Psoas muscle (tissue), 8 donors: ENCODE data around the gene MROH2A. TPM values are rescaled to one million over a fixed set of nuclear protein-coding genes. Genes with fewer than 3 reads are reported as not detected.

ENCODE experiments used
- ATAC-seq, 4 donors: fragments of 200-7000 bp; cut with Tn5 transposase; one replicate each; pipeline ENCODE4 v1.9.1; 2020; ENCODE audit warnings: moderate library complexity in 3 of 4, mild to moderate bottlenecking in 2 of 4
- DNase-seq, 2 donors: peaks; one replicate each; pipeline ENCODE4 v3.0.0-alpha.2; 2020
- H3K27ac ChIP-seq: fragments of 200-600 bp; one replicate; pipeline ENCODE4 v1.8.0; 2022
- H3K27me3 ChIP-seq, 3 donors: fragments of 200-600 bp in 1 of 3; one replicate each; pipeline versions ENCODE4 v1.6.1 to v1.8.0; 2013 to 2022; ENCODE audit warnings: low read length in 2 of 3, mild to moderate bottlenecking in 2 of 3, moderate library complexity in 1 of 3; ENCODE audit not compliant: insufficient read depth in 3 of 3
- H3K36me3 ChIP-seq, 2 donors: fragments of 200-600 bp in 1 of 2; one replicate each; pipeline versions ENCODE4 v1.6.1 to v1.8.0; 2013 to 2022; ENCODE audit warnings: low read depth in 1 of 2, mild to moderate bottlenecking in 1 of 2, moderate library complexity in 1 of 2; ENCODE audit not compliant: insufficient read depth in 1 of 2
- H3K4me1 ChIP-seq: fragments of 200-600 bp; one replicate; pipeline ENCODE4 v1.8.0; 2022
- H3K4me3 ChIP-seq: fragments of 200-600 bp; one replicate; pipeline ENCODE4 v1.8.0; 2022; ENCODE audit warnings: mild to moderate bottlenecking
- H3K9me3 ChIP-seq: fragments of 200-600 bp; one replicate; pipeline ENCODE4 v1.8.0; 2022
- CTCF ChIP-seq: fragments of 200-600 bp; IDR thresholded peaks from one replicate; pipeline ENCODE4 v1.8.0; 2022; ENCODE audit warnings: antibody characterized with exemption
- WGBS, 3 donors: extraction: QIAGEN DNeasy Blood & Tissue Kit; methylation state at CpG; one replicate each; pipeline versions ENCODE4 v1.1.6 to v1.1.7; 2013; 5-methylcytosine and 5-hydroxymethylcytosine counted together
- intact Hi-C, 2 donors: fragments of 100-400 bp; cut with DNase I; formaldehyde crosslinking; loops; one replicate each; pipeline versions ENCODE4 v1.11.0 to v1.14.2; 2022
- polyA plus RNA-seq, 3 donors: library from polyadenylated mRNA; stranded (reverse); fragments of 200-250 nt; gene quantifications; one replicate each; pipeline ENCODE4 v1.2.3, GENCODE V29; 2013
- total RNA-seq, 4 donors: library from RNA; stranded (reverse); fragmentation: NEBNext Ultra II Directional in 2 of 4; extraction: Animal tissue kit (Norgen Biotek cat#: 25700) in 2 of 4; gene quantifications; one replicate each; pipeline versions ENCODE4 v1.2.1 to v1.2.4, GENCODE V29; 2021 to 2023
- donor health status: healthy with polysubstance abuse.
- donor health status: DM: no; HTN: no; CAD: no; lungs with moderate emphysema.
- donor health status: Bipolar disorder and iron deficiency.
- donor health status: healthy.
- donor health status: DM: yes; HTN: yes; CAD: no.
- donor health status: DM: no; HTN: no; CAD: no.
- donor health status: DM: no; HTN: no; CAD: no.
- donor health status: DM: yes; HTN: yes; CAD: no.

The MROH2A gene
- total and polyA plus RNA-seq, 7 donors, result not detected

GRCh38 chr2:233854241-233854981 lies 76.3 kb downstream of the MROH2A start, which contains the start of gene HJURP:
TSS of gene HJURP (minus strand) at chr2:233854535. CDS start at chr2:233854500, 35 bp downstream.
- Histone ChIP-seq H3K4me1 (peaks cover 4% of the 10 kb centered on the region), H3K4me3 (peak within 1 kb of the TSS; percentile 82), H3K27ac (peak within 1 kb of the TSS; percentile 71), H3K27me3 (peaks cover 0 to 5% (median 0%) of the 10 kb centered on the region in 3 donors), H3K36me3 (no peaks in the 10 kb centered on the region), H3K9me3 (no peaks in the 10 kb centered on the region)
- 0 to 1% (median 1%) methylated on average over 60 of the region's 60 CpGs for WGBS, 3 donors
- DNase-seq (peak; percentile 90 to 94), ATAC-seq (peak; percentile 99 to 100 (median 100))
- intact Hi-C loops, result no loop called here
- TF ChIP-seq CTCF, result no peak

GRCh38 chr2:233855345-233855744 lies 77.2 kb downstream of the MROH2A start:
- Histone ChIP-seq H3K4me1 (peaks cover 4% of the 10 kb centered on the region), H3K36me3 (no peaks in the 10 kb centered on the region), H3K4me3 (peak overlapping the region; percentile 82), H3K27ac (no peak overlapping the region), H3K27me3 (peaks cover 0 to 5% (median 0%) of the 10 kb centered on the region in 3 donors), H3K9me3 (no peaks in the 10 kb centered on the region)
- no peak for TF ChIP-seq CTCF
- ATAC-seq (no peak), DNase-seq (no peak)
- WGBS, 3 donors, result 50 to 66% (median 57%) methylated on average over 5 of the region's 5 CpGs
- intact Hi-C loops, result no loop called here

- intact Hi-C loops, result no loop called here
- Histone ChIP-seq H3K27ac (no peak overlapping the region), H3K27me3 (peaks cover 0 to 5% (median 0%) of the 10 kb centered on the region in 3 donors), H3K9me3 (no peaks in the 10 kb centered on the region), H3K4me1 (peaks cover 4% of the 10 kb centered on the region), H3K4me3 (no peak overlapping the region), H3K36me3 (no peaks in the 10 kb centered on the region)
- 82 to 86% (median 86%) methylated on average over 5 of the region's 5 CpGs for WGBS, 3 donors
- TF ChIP-seq CTCF, result no peak
- no peak for DNase-seq
- ATAC-seq, result no peak
Measured at GRCh38 chr2:233856184-233856583, 78.1 kb downstream of the MROH2A start.

- intact Hi-C loops, result no loop called here
- Histone ChIP-seq H3K4me3 (no peak overlapping the region), H3K36me3 (no peaks in the 10 kb centered on the region), H3K4me1 (peaks cover 4% of the 10 kb centered on the region), H3K9me3 (no peaks in the 10 kb centered on the region), H3K27me3 (no peaks in the 10 kb centered on the region), H3K27ac (no peak overlapping the region)
- no peak for ATAC-seq
- peak; percentile 28 for TF ChIP-seq CTCF
- WGBS, 3 donors, result 48 to 56% (median 53%) methylated on average over 9 of the region's 9 CpGs
- DNase-seq, result no peak
Measured at GRCh38 chr2:233857511-233858141, 79.5 kb downstream of the MROH2A start.
